Spinal cord (tissue), 4 donors: ENCODE measurements around the gene GAPDHS. TPM values are rescaled to one million over a fixed set of nuclear protein-coding genes. Genes with fewer than 3 reads are reported as not detected.

Experiments used
- polyA plus RNA-seq, 2 donors: library from polyadenylated mRNA; unstranded; fragments of 120-200 nt; gene quantifications; one replicate each; pipeline ENCODE4 v1.2.1, GENCODE V29; 2013; ENCODE audit not compliant: insufficient read length in 2 of 2
- total RNA-seq, 2 donors: library from RNA; depleted of rRNA in 1 of 2; stranded (reverse); fragments of 120-200 nt in 1 of 2; fragments of >200 nt in 1 of 2; gene quantifications; one replicate each; pipeline versions ENCODE4 v1.2.3 to v1.2.4, GENCODE V29; 2013 to 2014

Gene GAPDHS
- total and polyA plus RNA-seq, 4 donors = 0.11 TPM; not detected in 3

Other genes starting within 250 kb of the GAPDHS start
- gene MAG, start 241.3 kb upstream of the GAPDHS start, total RNA-seq = 100 to 1,000 TPM in 1 of 2 donors, 10 to 100 TPM in 1; 83.5 to 215 TPM
- gene MAG, start 241.3 kb upstream of the GAPDHS start, polyA plus RNA-seq = 100 to 1,000 TPM; 249 to 261 TPM
- gene CD22, start 204.3 kb upstream of the GAPDHS start, total RNA-seq = 10 to 100 TPM in 1 of 2 donors, 1 to 10 TPM in 1; 9.4 to 13.5 TPM
- gene CD22, start 204.3 kb upstream of the GAPDHS start, polyA plus RNA-seq = 10 to 100 TPM; 24.2 to 39.4 TPM
- under 1 TPM in 1 of 2 donors, not detected in 1; 0.06 TPM for gene FFAR1, start 185.6 kb upstream of the GAPDHS start, total RNA-seq
- gene FFAR1, start 185.6 kb upstream of the GAPDHS start, polyA plus RNA-seq = under 1 TPM; 0.70 to 0.83 TPM
- gene FFAR3, start 175.0 kb upstream of the GAPDHS start, total RNA-seq = under 1 TPM; 0.10 to 0.11 TPM
- gene FFAR3, start 175.0 kb upstream of the GAPDHS start, polyA plus RNA-seq = not detected
- not detected for gene GPR42, start 162.4 kb upstream of the GAPDHS start, total RNA-seq
- under 1 TPM in 1 of 2 donors, not detected in 1; 0.14 TPM for gene GPR42, start 162.4 kb upstream of the GAPDHS start, polyA plus RNA-seq
- under 1 TPM; 0.11 to 0.69 TPM for gene FFAR2, start 85.2 kb upstream of the GAPDHS start, total RNA-seq
- under 1 TPM; 0.29 to 0.50 TPM for gene FFAR2, start 85.2 kb upstream of the GAPDHS start, polyA plus RNA-seq
- gene KRTDAP, start 43.0 kb upstream of the GAPDHS start, total RNA-seq = not detected
- gene KRTDAP, start 43.0 kb upstream of the GAPDHS start, polyA plus RNA-seq = not detected
- 10 to 100 TPM; 10.4 to 49.0 TPM for gene DMKN, start 19.8 kb upstream of the GAPDHS start, total RNA-seq
- 10 to 100 TPM; 18.1 to 31.2 TPM for gene DMKN, start 19.8 kb upstream of the GAPDHS start, polyA plus RNA-seq
- under 1 TPM in 1 of 2 donors, not detected in 1; 0.06 TPM for gene SBSN, start 5.1 kb upstream of the GAPDHS start, total RNA-seq
- gene SBSN, start 5.1 kb upstream of the GAPDHS start, polyA plus RNA-seq = under 1 TPM; 0.17 to 0.50 TPM
- 100 to 1,000 TPM in 1 of 2 donors, 10 to 100 TPM in 1; 58.2 to 126 TPM for gene TMEM147, start 12.2 kb downstream of the GAPDHS start, total RNA-seq
- 100 to 1,000 TPM; 108 to 109 TPM for gene TMEM147, start 12.2 kb downstream of the GAPDHS start, polyA plus RNA-seq
- gene ATP4A, start 30.2 kb downstream of the GAPDHS start, total RNA-seq = not detected
- under 1 TPM; 0.30 to 0.41 TPM for gene ATP4A, start 30.2 kb downstream of the GAPDHS start, polyA plus RNA-seq
- not detected for gene PMIS2, start 52.7 kb downstream of the GAPDHS start, total RNA-seq
- gene PMIS2, start 52.7 kb downstream of the GAPDHS start, polyA plus RNA-seq = not detected
- 10 to 100 TPM in 1 of 2 donors, 1 to 10 TPM in 1; 5.1 to 15.5 TPM for gene HAUS5, start 79.3 kb downstream of the GAPDHS start, total RNA-seq
- gene HAUS5, start 79.3 kb downstream of the GAPDHS start, polyA plus RNA-seq = 10 to 100 TPM; 18.2 to 26.0 TPM
- gene RBM42, start 95.6 kb downstream of the GAPDHS start, total RNA-seq = 10 to 100 TPM; 18.1 to 55.3 TPM
- 10 to 100 TPM; 73.4 to 76.5 TPM for gene RBM42, start 95.6 kb downstream of the GAPDHS start, polyA plus RNA-seq
- gene ETV2, start 108.3 kb downstream of the GAPDHS start, total RNA-seq = 1 to 10 TPM in 1 of 2 donors, under 1 TPM in 1; 0.59 to 2.7 TPM
- gene ETV2, start 108.3 kb downstream of the GAPDHS start, polyA plus RNA-seq = 1 to 10 TPM; 4.0 to 4.6 TPM
- gene COX6B1, start 114.9 kb downstream of the GAPDHS start, total RNA-seq = 100 to 1,000 TPM; 321 to 628 TPM
- gene COX6B1, start 114.9 kb downstream of the GAPDHS start, polyA plus RNA-seq = 100 to 1,000 TPM; 378 to 396 TPM
- not detected for gene UPK1A, start 133.1 kb downstream of the GAPDHS start, total RNA-seq
- under 1 TPM in 1 of 2 donors, not detected in 1; 0.21 TPM for gene UPK1A, start 133.1 kb downstream of the GAPDHS start, polyA plus RNA-seq
- not detected for gene ZBTB32, start 171.1 kb downstream of the GAPDHS start, total RNA-seq
- under 1 TPM; 0.14 to 0.68 TPM for gene ZBTB32, start 171.1 kb downstream of the GAPDHS start, polyA plus RNA-seq
- 10 to 100 TPM in 1 of 2 donors, 1 to 10 TPM in 1; 8.2 to 15.3 TPM for gene KMT2B, start 184.5 kb downstream of the GAPDHS start, total RNA-seq
- 10 to 100 TPM; 41.6 to 42.2 TPM for gene KMT2B, start 184.5 kb downstream of the GAPDHS start, polyA plus RNA-seq
- 1 to 10 TPM; 3.1 to 3.5 TPM for gene IGFLR1, start 209.0 kb downstream of the GAPDHS start, total RNA-seq
- 10 to 100 TPM in 1 of 2 donors, 1 to 10 TPM in 1; 8.8 to 10.9 TPM for gene IGFLR1, start 209.0 kb downstream of the GAPDHS start, polyA plus RNA-seq
- gene U2AF1L4, start 212.0 kb downstream of the GAPDHS start, total RNA-seq = 10 to 100 TPM in 1 of 2 donors, 1 to 10 TPM in 1; 8.8 to 23.6 TPM
- gene U2AF1L4, start 212.0 kb downstream of the GAPDHS start, polyA plus RNA-seq = 10 to 100 TPM; 25.9 to 37.7 TPM
- gene PSENEN, start 212.2 kb downstream of the GAPDHS start, total RNA-seq = 100 to 1,000 TPM in 1 of 2 donors, 10 to 100 TPM in 1; 15.9 to 106 TPM
- gene PSENEN, start 212.2 kb downstream of the GAPDHS start, polyA plus RNA-seq = 10 to 100 TPM; 80.1 to 81.8 TPM
- gene LIN37, start 215.1 kb downstream of the GAPDHS start, total RNA-seq = 10 to 100 TPM in 1 of 2 donors, 1 to 10 TPM in 1; 5.1 to 15.7 TPM
- 10 to 100 TPM; 17.7 to 18.3 TPM for gene LIN37, start 215.1 kb downstream of the GAPDHS start, polyA plus RNA-seq
- 1 to 10 TPM; 1.8 to 2.8 TPM for gene HSPB6, start 223.6 kb downstream of the GAPDHS start, total RNA-seq
- 10 to 100 TPM; 25.7 to 26.9 TPM for gene HSPB6, start 223.6 kb downstream of the GAPDHS start, polyA plus RNA-seq
- gene PROSER3, start 224.7 kb downstream of the GAPDHS start, total RNA-seq = 1 to 10 TPM; 2.8 to 7.8 TPM
- 10 to 100 TPM; 15.2 to 27.7 TPM for gene PROSER3, start 224.7 kb downstream of the GAPDHS start, polyA plus RNA-seq
- 10 to 100 TPM; 13.6 to 32.6 TPM for gene ARHGAP33, start 242.1 kb downstream of the GAPDHS start, total RNA-seq
- 100 to 1,000 TPM; 152 to 183 TPM for gene ARHGAP33, start 242.1 kb downstream of the GAPDHS start, polyA plus RNA-seq